HepG2 (cell line): Measurements from ENCODE around the gene RNF123. TPM values are rescaled to one million over a fixed set of nuclear protein-coding genes. Genes with fewer than 3 reads are reported as not detected.
A peak's percentile ranks its signal among the peaks of the same experiment; 100 is the strongest.

Experiments used
- DBP ChIP-seq: sonication (generic); formaldehyde crosslinking; IDR thresholded peaks from 2 replicates; pipeline ENCODE4 v1.4.0; 2020; ENCODE audit warnings: missing genetic modification reagents; ENCODE audit errors: not compliant biosample characterization
- GLMP ChIP-seq: sonication (generic); formaldehyde crosslinking; IDR thresholded peaks from 2 replicates; pipeline ENCODE4 v1.9.0; 2021; ENCODE audit warnings: missing genetic modification reagents, mild to moderate bottlenecking, borderline replicate concordance
- HES4 ChIP-seq: sonication (generic); formaldehyde crosslinking; IDR thresholded peaks from 2 replicates; pipeline ENCODE4 v1.9.0; 2021; ENCODE audit warnings: mild to moderate bottlenecking, missing genetic modification reagents, borderline replicate concordance
- IRF2 ChIP-seq: IDR thresholded peaks from 2 replicates; pipeline ENCODE4 v1.6.1; 2018; ENCODE audit warnings: missing genetic modification reagents, missing compliant biosample characterization
- NAIF1 ChIP-seq: sonication (generic); formaldehyde crosslinking; IDR thresholded peaks from 2 replicates; pipeline ENCODE4 v1.5.0; 2020; ENCODE audit warnings: mild to moderate bottlenecking, missing genetic modification reagents, borderline replicate concordance
- NCOR1 ChIP-seq: fragments of 200-600 bp; sonication (generic); IDR thresholded peaks from 2 replicates; pipeline ENCODE4 v1.7.0; 2017; ENCODE audit warnings: antibody characterized with exemption, low read length, borderline replicate concordance
- PRDM15 ChIP-seq: sonication (generic); formaldehyde crosslinking; IDR thresholded peaks from 2 replicates; pipeline ENCODE4 v1.4.0; 2020; ENCODE audit warnings: missing genetic modification reagents
- TEF ChIP-seq: sonication (generic); formaldehyde crosslinking; IDR thresholded peaks from 2 replicates; pipeline ENCODE4 v1.5.0; 2020; ENCODE audit warnings: missing genetic modification reagents
- WIZ ChIP-seq: sonication (generic); formaldehyde crosslinking; IDR thresholded peaks from 2 replicates; pipeline ENCODE4 v1.5.1; 2020; ENCODE audit warnings: mild to moderate bottlenecking, missing genetic modification reagents
- ZBTB1 ChIP-seq: sonication (generic); formaldehyde crosslinking; IDR thresholded peaks from 2 replicates; pipeline ENCODE4 v1.4.0; 2020; ENCODE audit warnings: missing genetic modification reagents, borderline replicate concordance
- ZBTB4 ChIP-seq: sonication (generic); formaldehyde crosslinking; IDR thresholded peaks from 2 replicates; pipeline ENCODE4 v1.4.0; 2020; ENCODE audit warnings: missing genetic modification reagents, mild to moderate bottlenecking, borderline replicate concordance
- ZNF10 ChIP-seq: sonication (generic); formaldehyde crosslinking; IDR thresholded peaks from 2 replicates; pipeline ENCODE4 v1.4.0; 2020; ENCODE audit warnings: mild to moderate bottlenecking, low read depth, missing genetic modification reagents, borderline replicate concordance
- ZNF260 ChIP-seq: sonication (generic); formaldehyde crosslinking; IDR thresholded peaks from 2 replicates; pipeline ENCODE4 v1.4.0; 2020; ENCODE audit warnings: missing genetic modification reagents, low read depth, mild to moderate bottlenecking, borderline replicate concordance
- ZNF335 ChIP-seq: sonication (generic); formaldehyde crosslinking; IDR thresholded peaks from 2 replicates; pipeline ENCODE4 v1.4.0; 2020; ENCODE audit warnings: missing genetic modification reagents
- ZNF430 ChIP-seq: sonication (generic); formaldehyde crosslinking; IDR thresholded peaks from 2 replicates; pipeline ENCODE4 v1.9.0; 2021; ENCODE audit warnings: mild to moderate bottlenecking, missing genetic modification reagents
- ZNF557 ChIP-seq: sonication (generic); formaldehyde crosslinking; IDR thresholded peaks from 2 replicates; pipeline ENCODE4 v1.4.0; 2020; ENCODE audit warnings: missing genetic modification reagents
- ZNF720 ChIP-seq: sonication (generic); formaldehyde crosslinking; IDR thresholded peaks from 2 replicates; pipeline ENCODE4 v1.4.0; 2020; ENCODE audit warnings: missing genetic modification reagents
- ZZZ3 ChIP-seq: sonication (generic); formaldehyde crosslinking; IDR thresholded peaks from 2 replicates; pipeline ENCODE4 v1.4.0; 2020; ENCODE audit warnings: missing genetic modification reagents, mild to moderate bottlenecking, borderline replicate concordance
- polyA plus RNA-seq, 8 experiments: library from polyadenylated mRNA; depleted of rRNA in 3 of 8; stranded (reverse) in 7 of 8; unstranded in 1 of 8; fragments of >200 nt; fragmentation: Illumina TruSeq in 4 of 8; extraction: Trizol in 4 of 8; gene quantifications; 2 replicates each; pipeline versions ENCODE4 v1.2.1 to v1.2.3, GENCODE V29; 2011 to 2016; ENCODE audit warnings: low read depth in 4 of 8, missing spikeins in 1 of 8, mixed read lengths in 1 of 8; ENCODE audit not compliant: insufficient read depth in 1 of 8
- total RNA-seq, 5 experiments: library from RNA; depleted of rRNA; stranded (reverse); fragments of >200 nt; fragmentation: Illumina TruSeq; extraction: Trizol; gene quantifications; 2 replicates each; pipeline ENCODE4 v1.2.3, GENCODE V29; 2016; ENCODE audit warnings: low read depth in 1 of 5

RNF123 gene
- total and polyA plus RNA-seq, 2 of the 13 experiments (the other 11 are each of a cell fraction or from before 2014, with no cell fraction given): 29.9 to 82.2 TPM

GRCh38 chr3:49723628-49724551, 34.5 kb downstream of the RNF123 start, which contains the start of gene GMPPB (continued):
- TF ChIP-seq ZNF430 (0 out of 2 replicates have a peak, but pooled peaks have one; percentile 33), ZNF10 (CRISPR knock-in tag) (no peak), ZNF720 (CRISPR knock-in tag) (no peak), NCOR1 (no peak), NAIF1 (0 out of 2 replicates have a peak, but pooled peaks have one; percentile 19), GLMP (CRISPR knock-in tag) (no peak), HES4 (CRISPR knock-in tag) (no peak), ZBTB4 (0 out of 2 replicates have a peak, but pooled peaks have one; percentile 26), ZZZ3 (0 out of 2 replicates have a peak, but pooled peaks have one; percentile 50), IRF2 (CRISPR knock-in tag) (peak; percentile 64; the same call in 1 of the 2 replicates), ZNF260 (CRISPR knock-in tag) (no peak), ZNF335 (CRISPR knock-in tag) (no peak; the same call in 1 of the 2 replicates), PRDM15 (no peak), WIZ (CRISPR knock-in tag) (peak; percentile 73; the same call in 1 of the 2 replicates), DBP (CRISPR knock-in tag) (no peak), ZBTB1 (CRISPR knock-in tag) (no peak), ZNF557 (CRISPR knock-in tag) (no peak), TEF (CRISPR knock-in tag) (no peak)
